Esophagus mucosa (tissue), 1 donor: ENCODE data around the gene PDXP. TPM values are rescaled to one million over a fixed set of nuclear protein-coding genes. Genes with fewer than 3 reads are reported as not detected.
"Not testable (repeated sequence)": the region's sequence is repeated elsewhere in the genome, so short reads cannot be mapped to it uniquely, and the experiment has no call there.

ENCODE experiments used
- ATAC-seq: fragments of 200-7000 bp; cut with Tn5 transposase; one replicate; pipeline ENCODE4 v1.9.1; 2020
- total RNA-seq: library from RNA; stranded (reverse); gene quantifications from one replicate; pipeline ENCODE4 v1.2.4, GENCODE V29; 2023
- donor health status: DM: yes; HTN: yes; CAD: no.

The PDXP gene
- total RNA-seq, 1 donor from 2014 or later = 2.5 TPM

GRCh38 chr22:37647928-37648327, 10.6 kb upstream of the PDXP start:
- ATAC-seq = peak; percentile 84

GRCh38 chr22:37650463-37651136, 7.9 kb upstream of the PDXP start:
- ATAC-seq = no peak

- no peak for ATAC-seq
These were observed 3.8 kb upstream of the PDXP start for GRCh38 chr22:37654563-37655251.

- no peak for ATAC-seq
These were observed 3.3 kb upstream of the PDXP start for GRCh38 chr22:37655252-37655563.

- not testable (repeated sequence) for ATAC-seq
These were observed 1.9 kb upstream of the PDXP start for GRCh38 chr22:37656583-37656982.

- ATAC-seq = peak; percentile 7
These were observed 862 bp upstream of the PDXP start for GRCh38 chr22:37657590-37658132.

GRCh38 chr22:37659066-37659896, 758 bp downstream of the PDXP start:
- ATAC-seq = no peak

- no peak for ATAC-seq
These were observed 1.6 kb downstream of the PDXP start for GRCh38 chr22:37659897-37660708.

GRCh38 chr22:37660709-37661045, 2.2 kb downstream of the PDXP start:
- no peak for ATAC-seq

- no peak for ATAC-seq
These were observed 2.8 kb downstream of the PDXP start for GRCh38 chr22:37661160-37661924.

- no peak for ATAC-seq
These were observed 3.5 kb downstream of the PDXP start for GRCh38 chr22:37662039-37662438.

GRCh38 chr22:37663521-37664140, 5.1 kb downstream of the PDXP start:
- no peak for ATAC-seq

GRCh38 chr22:37664249-37665101, 6.0 kb downstream of the PDXP start:
- ATAC-seq = no peak

- no peak for ATAC-seq
These were observed 7.0 kb downstream of the PDXP start for GRCh38 chr22:37665487-37665886.

- ATAC-seq = no peak
These were observed 11.1 kb downstream of the PDXP start for GRCh38 chr22:37669586-37669985.

GRCh38 chr22:37672206-37672919, 13.8 kb downstream of the PDXP start:
- ATAC-seq = no peak

- ATAC-seq = no peak
These were observed 14.5 kb downstream of the PDXP start for GRCh38 chr22:37672920-37673455.

GRCh38 chr22:37674248-37674647, 15.7 kb downstream of the PDXP start:
- ATAC-seq = no peak
